ENCODE measurements around the gene TENT5A.

The TENT5A gene

DNA sequence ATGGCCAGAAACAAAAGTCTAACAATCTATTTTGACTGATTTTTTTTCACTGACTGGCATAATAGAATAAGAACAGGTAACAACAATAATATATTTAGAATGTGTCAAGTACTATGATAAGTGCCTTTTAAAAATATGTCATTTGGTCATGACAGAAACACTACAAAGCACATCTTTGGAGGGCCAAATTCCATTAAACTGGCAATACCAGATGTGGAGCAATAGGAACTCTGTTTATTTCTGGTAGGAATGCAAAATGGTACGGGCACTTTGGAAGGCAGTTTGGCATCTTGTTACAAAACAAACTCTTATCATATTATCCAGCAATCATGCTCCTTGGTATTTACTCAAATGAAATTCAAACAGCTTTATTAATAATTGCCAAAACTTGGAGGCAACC, 39.3 kb downstream of the TENT5A start:
- DNase-seq (ENCODE audit: low read depth in 2 of 2): no peak

DNA sequence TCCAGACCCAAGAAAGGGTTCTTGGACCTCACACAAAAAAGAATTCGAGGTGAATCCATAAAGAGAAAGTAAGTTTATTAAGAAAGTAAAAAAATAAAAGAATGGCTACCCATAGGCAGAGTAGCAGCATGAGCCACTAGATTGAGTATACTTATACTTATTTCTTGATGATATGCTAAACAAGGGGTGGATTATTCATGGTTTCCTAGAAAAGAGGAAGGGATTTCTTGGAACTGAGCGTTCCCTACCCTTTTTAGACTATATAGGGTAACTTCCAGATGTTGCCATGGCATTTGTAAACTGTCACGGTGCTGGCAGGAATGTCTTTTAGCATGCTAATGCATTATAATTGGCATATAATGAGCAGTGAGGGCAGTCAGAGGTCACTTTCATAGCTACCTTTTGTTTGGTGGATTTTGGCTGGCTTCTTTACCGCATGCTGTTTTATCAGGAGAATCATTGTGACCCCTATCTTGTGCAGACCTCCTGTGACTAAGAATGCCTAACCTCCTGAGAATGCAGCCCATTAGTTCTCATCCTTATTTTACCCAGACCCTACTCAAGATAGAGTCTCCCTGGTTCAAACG, 44.3 kb downstream of the TENT5A start:
- no peak for DNase-seq (ENCODE audit: low read depth in 2 of 2)

GRCh38 chr6:81704700-81705099, 47.8 kb downstream of the TENT5A start:
- DNase-seq (ENCODE audit: low read depth in 2 of 2): no peak

GRCh38 chr6:81700414-81700813, 52.1 kb downstream of the TENT5A start:
- no peak for DNase-seq (ENCODE audit: low read depth in 2 of 2)

DNA sequence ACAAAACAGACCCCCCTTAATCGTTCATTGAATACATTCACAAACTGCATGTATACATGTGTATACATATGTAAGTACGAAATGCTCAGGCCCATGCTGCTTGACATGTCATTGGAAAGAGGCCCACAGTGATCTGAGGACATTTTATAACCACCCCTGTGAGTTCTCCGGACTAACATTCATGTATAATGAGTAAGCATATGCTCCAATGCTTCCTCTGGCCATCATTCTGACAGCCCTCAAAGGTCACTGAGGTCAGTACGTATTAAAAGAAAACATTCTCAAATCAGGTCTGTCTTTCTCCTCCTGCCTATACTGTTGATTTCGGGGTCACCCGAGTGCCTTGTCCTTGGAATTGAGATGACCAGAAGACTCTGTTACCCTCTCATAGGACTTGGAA, 54.9 kb downstream of the TENT5A start:
- no peak for DNase-seq (ENCODE audit: low read depth in 2 of 2)

DNA sequence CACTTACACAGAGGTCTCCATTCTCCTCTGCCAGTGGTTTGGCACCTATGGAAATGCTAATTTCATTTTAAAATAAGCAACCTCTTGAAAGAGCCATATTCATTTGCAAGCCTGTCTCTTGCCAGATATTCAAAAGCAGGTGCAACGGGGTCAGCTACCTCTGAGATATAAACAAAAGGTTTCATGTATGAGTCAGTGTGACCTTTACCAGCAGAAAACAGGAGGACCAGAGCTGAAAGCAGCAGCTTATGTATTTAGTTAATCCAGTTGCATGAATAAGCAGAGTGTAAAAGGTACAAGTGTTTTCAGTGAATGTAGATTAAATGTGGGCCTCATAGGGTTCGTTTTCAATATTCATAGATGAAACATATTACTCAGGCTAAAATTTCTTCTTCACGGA, 56.0 kb downstream of the TENT5A start:
- no peak for DNase-seq (ENCODE audit: low read depth in 2 of 2)

Data from stimulated activated CD4-positive, alpha-beta T cell treated with anti-CD3 and anti-CD28 coated beads, Interleukin-12 subunit alpha, Interleukin-12 subunit beta, amount 100 ng/mL, for 24 hours (primary cell).